RWPE2 (cell line): Measurements from ENCODE around the gene HM13.
"Not testable (repeated sequence)": the region's sequence is repeated elsewhere in the genome, so short reads cannot be mapped to it uniquely, and the experiment has no call there.

Experiments used
- ATAC-seq: fragments of 200-7000 bp; cut with Tn5 transposase; 3 replicates; pipeline ENCODE4 v1.9.1; 2021; ENCODE audit warnings: low read depth
- DNase-seq: peaks from one replicate; pipeline ENCODE4 v3.0.0-alpha.2; 2020; ENCODE audit warnings: low spot score
- H3K27ac ChIP-seq: fragments of 450-650 bp; 2 replicates; pipeline ENCODE4 v1.5.1; 2017; ENCODE audit warnings: mild to moderate bottlenecking; ENCODE audit not compliant: poor library complexity, severe bottlenecking
- H3K27me3 ChIP-seq: fragments of 250-450 bp; sonication (Bioruptor Pico); 2 replicates; pipeline ENCODE4 v1.5.1; 2021; ENCODE audit warnings: mild to moderate bottlenecking, moderate library complexity; ENCODE audit not compliant: insufficient read depth, poor library complexity, severe bottlenecking
- H3K36me3 ChIP-seq: fragments of 250-450 bp; sonication (Bioruptor Pico); 2 replicates; pipeline ENCODE4 v1.5.1; 2020; ENCODE audit warnings: low read depth, mild to moderate bottlenecking, moderate library complexity
- H3K4me1 ChIP-seq: fragments of 250-450 bp; sonication (Bioruptor Pico); 2 replicates; pipeline ENCODE4 v1.5.1; 2021; ENCODE audit warnings: mild to moderate bottlenecking, moderate library complexity; ENCODE audit not compliant: insufficient read depth, poor library complexity, severe bottlenecking
- H3K4me3 ChIP-seq: fragments of 250-450 bp; sonication (Bioruptor Pico); 2 replicates; pipeline ENCODE4 v1.5.1; 2021; ENCODE audit warnings: mild to moderate bottlenecking, moderate library complexity; ENCODE audit not compliant: severe bottlenecking
- H3K9me3 ChIP-seq: fragments of 250-450 bp; sonication (Bioruptor Pico); 2 replicates; pipeline ENCODE4 v1.5.1; 2021; ENCODE audit warnings: mild to moderate bottlenecking, moderate library complexity; ENCODE audit not compliant: severe bottlenecking
- TF ChIP-seq, protein P1 (sequence below): fragments of 450-650 bp; IDR thresholded peaks from one replicate; pipeline ENCODE4 v1.5.1; 2017; ENCODE audit warnings: mild to moderate bottlenecking, moderate library complexity; ENCODE audit not compliant: poor library complexity, severe bottlenecking

The HM13 gene

DNA sequence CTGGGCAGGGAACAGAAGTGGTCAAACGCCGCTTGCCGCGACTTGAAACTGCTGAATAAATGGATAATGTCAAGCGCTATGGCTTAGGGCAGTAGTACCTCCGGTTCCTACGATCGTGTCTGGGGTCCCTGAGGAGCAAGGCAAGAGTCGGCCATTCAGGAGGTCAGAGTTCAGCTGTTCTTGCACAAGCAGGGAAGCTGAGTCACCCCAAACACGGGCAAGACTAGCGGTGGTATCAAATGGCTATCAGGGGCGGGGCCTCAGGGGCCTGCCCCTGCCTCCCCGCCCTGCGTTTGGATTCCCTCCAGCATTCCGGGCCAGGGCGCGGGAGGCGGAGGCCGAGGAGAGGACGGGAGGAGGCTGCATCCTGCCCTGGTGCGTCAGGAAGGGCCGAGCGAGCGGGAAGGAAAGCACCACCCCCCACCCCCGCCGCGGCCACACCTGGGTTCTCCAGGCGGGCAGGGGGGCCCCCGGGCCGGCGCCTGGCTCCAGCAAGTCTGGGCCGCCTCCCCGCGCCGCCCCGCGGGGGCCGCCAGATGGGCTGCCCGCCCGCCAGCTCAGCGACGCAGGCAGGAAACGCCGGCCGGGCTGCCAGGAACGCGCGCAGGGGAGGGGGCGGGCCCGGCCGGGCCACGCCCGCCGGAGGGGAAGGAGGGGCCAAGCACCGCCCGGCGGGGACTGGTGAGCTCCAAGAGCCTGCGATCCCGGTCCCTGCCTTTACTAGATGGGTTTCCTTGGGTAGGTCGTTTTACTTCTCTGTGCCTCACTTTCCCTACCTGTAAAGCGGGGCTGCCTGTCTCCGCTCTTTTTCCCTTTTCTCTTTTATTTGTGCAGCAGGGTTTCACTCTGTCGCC, 58.7 kb downstream of the HM13 start:
- Histone ChIP-seq H3K27ac (peak overlapping the region; percentile 97), H3K36me3 (peaks cover 25% of the 10 kb centered on the region), H3K4me3 (peak overlapping the region; percentile 38), H3K9me3 (no peaks in the 10 kb centered on the region), H3K27me3 (no peaks in the 10 kb centered on the region), H3K4me1 (peaks cover 15% of the 10 kb centered on the region)
- TF ChIP-seq, protein P1, sequence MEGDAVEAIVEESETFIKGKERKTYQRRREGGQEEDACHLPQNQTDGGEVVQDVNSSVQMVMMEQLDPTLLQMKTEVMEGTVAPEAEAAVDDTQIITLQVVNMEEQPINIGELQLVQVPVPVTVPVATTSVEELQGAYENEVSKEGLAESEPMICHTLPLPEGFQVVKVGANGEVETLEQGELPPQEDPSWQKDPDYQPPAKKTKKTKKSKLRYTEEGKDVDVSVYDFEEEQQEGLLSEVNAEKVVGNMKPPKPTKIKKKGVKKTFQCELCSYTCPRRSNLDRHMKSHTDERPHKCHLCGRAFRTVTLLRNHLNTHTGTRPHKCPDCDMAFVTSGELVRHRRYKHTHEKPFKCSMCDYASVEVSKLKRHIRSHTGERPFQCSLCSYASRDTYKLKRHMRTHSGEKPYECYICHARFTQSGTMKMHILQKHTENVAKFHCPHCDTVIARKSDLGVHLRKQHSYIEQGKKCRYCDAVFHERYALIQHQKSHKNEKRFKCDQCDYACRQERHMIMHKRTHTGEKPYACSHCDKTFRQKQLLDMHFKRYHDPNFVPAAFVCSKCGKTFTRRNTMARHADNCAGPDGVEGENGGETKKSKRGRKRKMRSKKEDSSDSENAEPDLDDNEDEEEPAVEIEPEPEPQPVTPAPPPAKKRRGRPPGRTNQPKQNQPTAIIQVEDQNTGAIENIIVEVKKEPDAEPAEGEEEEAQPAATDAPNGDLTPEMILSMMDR, result peak; percentile 24
- ATAC-seq (peak; percentile 81), DNase-seq (peak; percentile 100)

DNA sequence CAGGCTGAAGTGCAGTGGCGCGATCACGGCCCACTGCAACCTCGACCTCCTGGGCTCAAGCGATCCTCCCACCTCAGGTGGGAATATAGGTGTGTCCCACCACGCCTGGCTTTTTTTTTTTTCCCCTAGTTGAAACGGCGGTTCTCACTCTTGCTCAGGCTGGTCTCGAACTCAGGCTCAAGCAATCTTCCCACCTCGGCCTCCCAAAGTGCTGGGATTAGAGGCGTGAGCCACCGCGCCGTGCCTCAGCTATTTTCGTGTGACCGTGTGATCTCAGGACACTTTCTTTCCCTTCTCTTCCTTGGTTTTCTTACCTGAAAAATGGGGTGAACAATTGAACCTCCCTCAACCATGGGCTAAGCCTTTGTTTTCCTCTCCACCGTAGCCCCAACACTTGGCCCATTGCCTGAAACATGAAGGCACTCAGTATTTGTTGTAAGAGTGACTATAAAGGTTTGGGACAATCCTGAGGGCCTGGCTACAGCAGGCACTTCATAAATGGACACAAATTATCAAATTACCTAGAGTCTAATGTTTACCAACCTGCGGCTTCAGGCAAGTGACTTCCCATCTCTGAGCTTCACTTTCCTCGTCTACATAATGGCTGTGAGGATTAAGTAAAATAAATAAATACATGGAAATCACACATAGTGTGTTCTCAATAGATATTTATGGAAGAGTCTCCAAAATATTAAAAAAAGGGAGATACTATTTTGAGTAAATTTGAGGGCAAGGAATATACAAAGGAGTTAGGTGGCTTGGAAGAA, 59.5 kb downstream of the HM13 start:
- peaks cover 14% of the 10 kb centered on the region for H3K4me1 ChIP-seq
- peak overlapping the region; percentile 97 for H3K27ac ChIP-seq
- TF ChIP-seq, protein P1, result no peak
- DNase-seq (no peak), ATAC-seq (peak; percentile 0; the same call in 1 of the 3 replicates)
- no peaks in the 10 kb centered on the region for H3K9me3 ChIP-seq
- H3K4me3 ChIP-seq, result peak overlapping the region; percentile 38
- no peaks in the 10 kb centered on the region for H3K27me3 ChIP-seq
- peaks cover 17% of the 10 kb centered on the region for H3K36me3 ChIP-seq

DNA sequence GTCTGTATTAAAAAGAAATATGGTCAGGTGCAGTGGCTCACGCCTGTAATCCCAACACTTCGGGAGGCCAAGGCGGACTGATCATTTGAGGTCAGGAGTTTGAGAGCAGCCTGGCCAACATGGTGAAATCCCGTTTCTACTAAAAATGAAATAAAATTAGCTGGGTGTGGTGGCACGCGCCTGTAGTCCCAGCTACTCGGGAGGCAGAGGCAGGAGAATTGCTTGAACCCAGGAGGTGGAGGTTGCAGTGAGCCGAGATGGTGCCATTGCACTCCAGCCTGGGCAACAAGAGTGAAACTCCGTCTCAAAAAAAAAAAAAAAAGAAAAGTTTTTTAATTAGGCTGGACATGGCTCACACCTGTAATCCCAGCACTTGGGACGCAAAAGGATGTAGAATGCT, 60.7 kb downstream of the HM13 start:
- not testable (repeated sequence) for H3K4me3 ChIP-seq, H3K9me3 ChIP-seq, H3K36me3 ChIP-seq, ATAC-seq, H3K27me3 ChIP-seq, DNase-seq
- H3K4me1 ChIP-seq, result peaks cover 14% of the 10 kb centered on the region
- peak overlapping the region; percentile 97 for H3K27ac ChIP-seq

DNA sequence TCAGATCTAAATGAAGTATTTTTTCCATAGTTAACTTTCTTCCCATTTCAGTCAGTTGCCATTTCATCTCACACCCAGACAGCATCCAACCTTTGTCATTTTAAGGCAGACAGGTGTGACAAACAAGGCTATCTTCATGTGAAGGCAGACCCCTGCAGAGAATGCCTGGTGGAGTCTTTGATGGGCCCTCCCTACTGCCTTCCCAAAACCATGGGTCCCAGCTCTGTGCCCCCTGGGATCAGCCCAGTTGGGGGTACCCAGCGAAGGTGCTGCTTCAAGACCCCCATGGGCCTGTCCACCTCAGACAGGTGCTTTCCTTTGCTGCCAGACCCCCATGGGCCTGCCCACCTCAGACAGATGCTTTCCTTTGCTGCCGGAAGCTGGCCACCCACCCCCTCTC, 62.5 kb downstream of the HM13 start:
- no peak for DNase-seq
- no peaks in the 10 kb centered on the region for H3K36me3 ChIP-seq
- H3K4me1 ChIP-seq, result peaks cover 14% of the 10 kb centered on the region
- no peak overlapping the region for H3K4me3 ChIP-seq
- H3K27me3 ChIP-seq, result no peaks in the 10 kb centered on the region
- TF ChIP-seq, protein P1, result no peak
- no peak for ATAC-seq
- H3K27ac ChIP-seq, result no peak overlapping the region
- H3K9me3 ChIP-seq, result no peaks in the 10 kb centered on the region

DNA sequence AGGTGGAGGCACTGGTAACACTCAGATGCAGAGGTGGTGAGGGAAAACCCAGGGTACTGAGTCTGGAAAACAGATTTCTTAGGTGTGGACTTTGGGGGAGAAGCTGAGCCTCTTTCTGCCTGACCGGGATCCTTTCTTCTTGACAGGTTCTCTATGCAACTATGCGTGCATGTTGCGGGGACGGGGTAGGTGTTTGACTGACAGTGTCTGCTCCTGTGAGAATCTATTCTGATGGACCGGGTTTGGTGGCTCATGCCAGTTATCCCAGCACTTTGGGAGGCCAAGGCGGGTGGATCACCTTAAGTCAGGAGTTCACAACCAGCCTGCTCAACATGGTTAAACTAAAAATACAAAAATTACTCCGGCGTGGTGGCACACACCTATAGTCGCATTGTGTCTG, 63.0 kb downstream of the HM13 start:
- Histone ChIP-seq H3K4me1 (peaks cover 12% of the 10 kb centered on the region), H3K9me3 (no peaks in the 10 kb centered on the region), H3K36me3 (no peaks in the 10 kb centered on the region), H3K27ac (no peak overlapping the region), H3K4me3 (no peak overlapping the region), H3K27me3 (no peaks in the 10 kb centered on the region)
- TF ChIP-seq, protein P1, result no peak
- ATAC-seq (no peak), DNase-seq (peak; percentile 76)
